Heart right ventricle (tissue), 16 donors: ENCODE measurements around the gene DDX19B. TPM values are rescaled to one million over a fixed set of nuclear protein-coding genes. Genes with fewer than 3 reads are reported as not detected.

Source experiments
- ATAC-seq, 8 donors: fragments of 200-7000 bp; cut with Tn5 transposase; one replicate each; pipeline ENCODE4 v1.9.1; 2020; ENCODE audit warnings: mild to moderate bottlenecking in 8 of 8, moderate library complexity in 8 of 8, moderate number of reproducible peaks in 1 of 8
- DNase-seq, 2 donors: peaks; one replicate each; pipeline ENCODE4 v3.0.0-alpha.2; 2020
- H3K27ac ChIP-seq, 10 donors: fragments of 200-600 bp; sonication (generic) in 2 of 10; one replicate each; pipeline versions ENCODE4 v1.5.0 to v1.8.0; 2020 to 2022; ENCODE audit warnings: mild to moderate bottlenecking in 3 of 10
- H3K27me3 ChIP-seq, 7 donors: fragments of 200-600 bp; one replicate each; pipeline ENCODE4 v1.8.0; 2021 to 2022; ENCODE audit warnings: mild to moderate bottlenecking in 2 of 7
- H3K36me3 ChIP-seq, 9 donors: fragments of 200-600 bp; sonication (generic) in 1 of 9; one replicate each; pipeline versions ENCODE4 v1.5.0 to v1.8.0; 2020 to 2022; ENCODE audit warnings: mild to moderate bottlenecking in 2 of 9
- H3K4me1 ChIP-seq, 9 donors: fragments of 200-600 bp; sonication (generic) in 1 of 9; one replicate each; pipeline versions ENCODE4 v1.5.0 to v1.8.0; 2020 to 2022; ENCODE audit warnings: mild to moderate bottlenecking in 4 of 9
- H3K4me3 ChIP-seq, 10 donors: fragments of 200-600 bp; sonication (generic) in 2 of 10; one replicate each; pipeline versions ENCODE4 v1.5.0 to v1.8.0; 2020 to 2022; ENCODE audit warnings: mild to moderate bottlenecking in 7 of 10, moderate library complexity in 2 of 10
- H3K9me3 ChIP-seq, 11 donors: fragments of 200-600 bp in 10 of 11; sonication (generic) in 2 of 11; one replicate each; pipeline versions ENCODE4 v1.5.0 to v1.8.0; 2013 to 2022; ENCODE audit warnings: mild to moderate bottlenecking in 2 of 11, control low read depth in 1 of 11, moderate library complexity in 1 of 11
- WGBS, 2 donors: extraction: QIAGEN DNeasy Blood & Tissue Kit; methylation state at CpG; one replicate each; pipeline ENCODE4 v1.1.7; 2013; ENCODE audit warnings: inconsistent platforms in 1 of 2; 5-methylcytosine and 5-hydroxymethylcytosine counted together
- intact Hi-C, 10 donors: fragments of 100-400 bp; cut with DNase I; formaldehyde crosslinking; loops; one replicate each; pipeline versions ENCODE4 v1.11.1 to v1.14.2; 2022
- polyA plus RNA-seq, 2 donors: library from polyadenylated mRNA; stranded (reverse); fragments of 200-250 nt; gene quantifications; one replicate each; pipeline ENCODE4 v1.2.3, GENCODE V29; 2013
- total RNA-seq, 10 donors: library from RNA; stranded (reverse); fragmentation: NEBNext Ultra II Directional in 3 of 10; extraction: Animal tissue kit (Norgen Biotek cat#: 25700) in 3 of 10; gene quantifications; one replicate each; pipeline versions ENCODE4 v1.2.1 to v1.2.4, GENCODE V29; 2021 to 2023
- TF ChIP-seq, protein P1 (sequence below), 9 donors: fragments of 200-600 bp; sonication (generic) in 2 of 9; IDR thresholded peaks; one replicate each; pipeline versions ENCODE4 v1.5.0 to v1.8.0; 2021 to 2022; ENCODE audit warnings: antibody characterized with exemption in 9 of 9, mild to moderate bottlenecking in 5 of 9, moderate library complexity in 1 of 9
- donor health status: Arrhythmogenic right ventricular cardiomyopathy.
- donor health status: ischemic (EF 13 %, LVEDD 7.1; RV severe dilation, severe dysfunction).
- donor health status: healthy with polysubstance abuse.
- donor health status: DM: no; HTN: yes; CAD: no.
- donor health status: DM: no; HTN: no; CAD: no.
- donor health status: ischemic (EF 25% LVEDD 6.9; RV normal size, moderate dysfunction).
- donor health status: ischemic (EF 25% LVEDD 5.7; RV mildly dilated, moderate dysfunction).
- donor health status: healthy.
- donor health status: DM: yes; HTN: yes; CAD: no.
- donor health status: Ischemic cardiomyopathy.
- donor health status: ischemic (EF 35%, LVEDD 5.7; RV mildly dilated, moderate dysfunction).
- donor health status: nonischemic (EF 11% LVEDD 7.7; RV severe dilation, severe dysfunction).
- donor health status: DM: yes; HTN: yes; CAD: no.
- donor health status: PGD.
- donor health status: ischemic (EF 29% LVEDD 5.4; RV normal size, mild dysfunction).
- donor health status: nonischemic (EF 23%, LVEDD 6.1; RV moderate dilation, normal function).

DDX19B gene
- total and polyA plus RNA-seq, 12 donors = 11.6 to 25.3 (median 20.2) TPM

DNA sequence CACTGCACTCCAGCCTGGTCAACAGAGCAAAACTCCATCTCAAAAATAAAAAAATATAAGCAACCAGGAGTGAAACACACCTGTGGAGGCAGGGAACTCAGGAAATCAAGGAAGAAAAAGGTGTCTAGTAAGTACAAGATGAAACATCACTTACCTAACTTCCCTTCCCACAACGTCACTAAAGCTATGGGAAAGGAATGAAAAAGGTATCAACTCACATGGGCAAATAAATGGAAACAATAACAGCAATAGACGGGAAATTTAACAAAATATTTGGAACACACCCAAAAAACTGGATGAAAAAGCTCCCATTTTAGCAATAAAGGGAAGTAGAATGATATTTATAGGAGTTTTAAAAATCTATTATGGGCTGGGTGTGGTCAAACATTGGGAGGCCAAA lies 78.8 kb downstream of the DDX19B start:
- H3K27ac ChIP-seq = no peak overlapping the region
- WGBS, 2 donors = 68 to 76% methylated on average over 2 of the region's 2 CpGs
- intact Hi-C loops = loop anchor here in 5 of 10 donors (5.0 to 10.0 kb wide), 4 partner anchors 70 to 277 kb away; partner anchors contain the start of genes COG4 (in 2 of the 5) and SF3B3 (in 2 of the 5)
- TF ChIP-seq, protein P1, sequence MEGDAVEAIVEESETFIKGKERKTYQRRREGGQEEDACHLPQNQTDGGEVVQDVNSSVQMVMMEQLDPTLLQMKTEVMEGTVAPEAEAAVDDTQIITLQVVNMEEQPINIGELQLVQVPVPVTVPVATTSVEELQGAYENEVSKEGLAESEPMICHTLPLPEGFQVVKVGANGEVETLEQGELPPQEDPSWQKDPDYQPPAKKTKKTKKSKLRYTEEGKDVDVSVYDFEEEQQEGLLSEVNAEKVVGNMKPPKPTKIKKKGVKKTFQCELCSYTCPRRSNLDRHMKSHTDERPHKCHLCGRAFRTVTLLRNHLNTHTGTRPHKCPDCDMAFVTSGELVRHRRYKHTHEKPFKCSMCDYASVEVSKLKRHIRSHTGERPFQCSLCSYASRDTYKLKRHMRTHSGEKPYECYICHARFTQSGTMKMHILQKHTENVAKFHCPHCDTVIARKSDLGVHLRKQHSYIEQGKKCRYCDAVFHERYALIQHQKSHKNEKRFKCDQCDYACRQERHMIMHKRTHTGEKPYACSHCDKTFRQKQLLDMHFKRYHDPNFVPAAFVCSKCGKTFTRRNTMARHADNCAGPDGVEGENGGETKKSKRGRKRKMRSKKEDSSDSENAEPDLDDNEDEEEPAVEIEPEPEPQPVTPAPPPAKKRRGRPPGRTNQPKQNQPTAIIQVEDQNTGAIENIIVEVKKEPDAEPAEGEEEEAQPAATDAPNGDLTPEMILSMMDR (IDR thresholded peaks at IDR 0.05) = no peak
- peaks cover 0 to 26% (median 18%) of the 10 kb centered on the region in 9 donors for H3K4me1 ChIP-seq
- H3K36me3 ChIP-seq = peaks cover 0 to 64% (median 17%) of the 10 kb centered on the region in 9 donors
- ATAC-seq = no peak
- H3K4me3 ChIP-seq = no peak overlapping the region
- no peak for DNase-seq
- H3K9me3 ChIP-seq = no peaks in the 10 kb centered on the region
- no peaks in the 10 kb centered on the region for H3K27me3 ChIP-seq

DNA sequence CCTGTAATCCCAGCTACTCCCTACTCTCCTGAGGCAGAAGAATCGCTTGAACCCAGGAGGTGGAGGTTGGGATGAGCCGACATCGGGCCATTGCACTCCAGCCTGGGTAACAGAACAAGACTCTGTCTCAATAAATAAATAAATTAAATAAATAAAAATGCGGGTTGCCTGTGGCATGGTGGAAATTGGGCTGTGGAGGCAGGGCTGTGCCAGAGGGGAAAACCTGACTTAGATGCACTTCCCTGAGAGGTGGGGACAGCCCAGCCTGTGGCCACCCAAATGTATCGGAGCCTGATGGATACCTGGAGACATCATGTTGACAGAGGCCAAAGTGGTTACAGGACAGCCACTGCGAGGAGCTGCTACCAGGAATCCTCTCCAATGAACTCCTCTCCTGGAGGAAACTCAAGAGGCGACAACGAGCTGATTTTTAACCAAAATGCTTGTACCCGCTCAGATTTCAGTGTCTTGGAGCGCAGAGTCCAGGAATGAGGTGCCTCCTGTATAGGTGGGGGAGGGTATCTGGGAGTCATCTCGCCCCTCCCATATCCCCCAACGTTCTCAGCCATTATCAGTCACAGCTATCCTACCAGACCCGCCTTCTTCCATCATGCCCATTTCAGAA lies 80.0 kb downstream of the DDX19B start:
- ATAC-seq (no peak), DNase-seq (no peak)
- Histone ChIP-seq H3K27me3 (no peaks in the 10 kb centered on the region), H3K36me3 (peaks cover 0 to 60% (median 9%) of the 10 kb centered on the region in 9 donors), H3K4me1 (peaks cover 0 to 26% (median 18%) of the 10 kb centered on the region in 9 donors), H3K9me3 (no peaks in the 10 kb centered on the region), H3K4me3 (no peak overlapping the region), H3K27ac (no peak overlapping the region)
- TF ChIP-seq, protein P1 (IDR thresholded peaks at IDR 0.05) = no peak
- intact Hi-C loops = loop anchor here in 5 of 10 donors (5.0 to 10.0 kb wide), 4 partner anchors 68 to 276 kb away; partner anchors contain the start of genes COG4 (in 2 of the 5) and SF3B3 (in 2 of the 5)
- 82 to 85% methylated on average over 13 of the region's 13 CpGs for WGBS, 2 donors

DNA sequence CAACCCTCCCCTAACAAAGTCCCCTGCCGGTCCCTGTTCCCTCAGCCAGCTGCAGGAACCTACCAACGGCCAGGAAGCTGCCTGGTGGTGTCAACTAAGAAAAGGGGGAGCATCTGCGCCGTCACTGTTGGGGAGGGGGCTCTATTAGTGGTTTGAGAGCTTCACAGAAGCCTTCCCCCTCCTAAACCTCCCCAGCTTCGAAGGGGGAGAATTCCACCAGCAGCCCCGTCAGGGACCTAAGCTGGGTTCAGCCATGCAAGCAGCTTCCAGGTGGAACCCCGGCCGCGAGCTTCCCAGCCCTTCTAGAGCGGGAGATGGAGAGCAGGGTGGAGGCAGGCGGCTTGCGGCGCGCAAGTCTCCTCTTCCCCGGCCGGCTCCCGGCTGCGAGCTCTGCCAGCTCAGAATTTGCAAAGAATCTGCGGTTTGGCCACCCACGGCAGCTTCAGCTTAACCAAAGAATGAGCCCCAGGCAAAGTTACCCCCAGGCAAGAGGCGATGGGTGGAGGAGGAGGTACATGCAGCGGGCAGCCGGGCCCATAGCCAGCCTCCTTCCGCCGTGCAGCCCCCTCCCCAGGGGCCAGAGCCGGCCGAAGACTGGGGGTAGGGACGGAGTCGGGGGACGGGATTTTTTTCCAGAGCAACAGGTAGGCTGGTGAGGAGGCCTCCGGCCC lies 81.4 kb downstream of the DDX19B start:
- peak overlapping the region in 9 of 10 donors; percentile 67 to 91 (median 87) for H3K27ac ChIP-seq
- TF ChIP-seq, protein P1 (IDR thresholded peaks at IDR 0.05) = no peak
- H3K9me3 ChIP-seq = no peaks in the 10 kb centered on the region
- H3K36me3 ChIP-seq = peaks cover 0 to 58% (median 9%) of the 10 kb centered on the region in 9 donors
- intact Hi-C loops = loop anchor here in 7 of 10 donors (2.0 to 10.0 kb wide), 7 partner anchors 47 to 144 kb away; partner anchors contain the start of genes ST3GAL2 (in 3 of the 7), COG4 (in 2 of the 7), FCSK (in 2 of the 7) and SF3B3 (in 2 of the 7)
- no peaks in the 10 kb centered on the region for H3K27me3 ChIP-seq
- WGBS, 2 donors = 1 to 4% methylated on average over 29 to 31 of the region's 31 CpGs
- peaks cover 0 to 26% (median 18%) of the 10 kb centered on the region in 9 donors for H3K4me1 ChIP-seq
- peak; percentile 23 to 47 for DNase-seq
- peak; percentile 8 to 43 (median 26) for ATAC-seq
- peak overlapping the region; percentile 56 to 85 (median 66) for H3K4me3 ChIP-seq

DNA sequence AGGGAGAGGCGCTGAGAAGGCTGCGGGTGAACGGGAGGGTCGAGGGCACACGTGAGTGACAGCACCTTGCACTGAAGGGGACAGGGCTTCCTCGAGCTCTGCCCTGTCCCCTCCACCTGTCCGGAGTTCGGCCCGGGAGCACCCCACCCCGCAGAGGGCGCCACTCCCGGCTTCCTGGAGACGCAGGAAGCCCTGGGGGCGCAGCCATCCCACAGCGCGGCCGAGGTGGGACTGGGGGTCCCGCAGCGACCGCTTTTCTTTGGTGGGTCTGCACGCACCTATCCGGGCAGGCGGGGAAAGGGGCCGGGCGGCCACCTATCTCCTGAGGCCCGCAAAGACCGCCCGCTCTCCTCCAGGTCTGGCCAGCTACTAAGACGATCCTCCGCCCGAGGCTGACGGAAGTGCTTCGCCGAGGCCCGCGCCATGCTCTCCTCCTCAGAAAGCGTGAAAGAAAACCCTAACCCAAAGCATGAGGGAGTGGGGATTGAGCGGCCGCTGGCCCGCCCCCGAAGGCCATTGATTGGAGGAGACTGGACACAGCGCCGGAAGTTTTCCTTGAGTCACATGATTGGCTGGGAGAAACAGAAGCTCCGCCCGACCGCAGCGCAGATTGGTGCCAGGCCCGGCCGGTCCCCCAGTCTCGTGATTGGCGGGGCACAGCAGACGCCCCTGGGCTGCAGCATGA lies 82.1 kb downstream of the DDX19B start:
- intact Hi-C loops = loop anchor here in 8 of 10 donors (1.0 to 10.0 kb wide), 9 partner anchors 46 to 144 kb away; partner anchors contain the start of genes ST3GAL2 (in 4 of the 8), FCSK (in 3 of the 8), COG4 (in 2 of the 8) and SF3B3 (in 2 of the 8)
- peak; percentile 94 to 98 (median 96) for ATAC-seq
- TF ChIP-seq, protein P1 (IDR thresholded peaks at IDR 0.05) = peak in 6 of 9 donors; percentile 31 to 60 (median 46)
- DNase-seq = peak; percentile 96 to 97
- peak overlapping the region; percentile 16 to 91 (median 86) for H3K27ac ChIP-seq
- 2 to 5% methylated on average over 52 of the region's 52 CpGs for WGBS, 2 donors
- peak overlapping the region; percentile 56 to 85 (median 66) for H3K4me3 ChIP-seq
- H3K4me1 ChIP-seq = peaks cover 0 to 26% (median 18%) of the 10 kb centered on the region in 9 donors
- no peaks in the 10 kb centered on the region for H3K9me3 ChIP-seq
- peaks cover 0 to 58% (median 5%) of the 10 kb centered on the region in 9 donors for H3K36me3 ChIP-seq
- no peaks in the 10 kb centered on the region for H3K27me3 ChIP-seq
